NCI-H2029 (cell line): ENCODE measurements around the gene OPN3.
"Not testable (repeated sequence)": the region's sequence is repeated elsewhere in the genome, so short reads cannot be mapped to it uniquely, and the experiment has no call there.

Experiments used
- DNase-seq: peaks from one replicate; lab custom pipeline; 2025; lab: John Stamatoyannopoulos, UW

Gene OPN3

GRCh38 chr1:241640149-241640866, at the start of gene OPN3, which contains the start of gene CHML:
TSS of gene OPN3 (minus strand) at chr1:241640369. CDS start at chr1:241640254, 115 bp downstream.
TSS of gene CHML (minus strand) at chr1:241640369. CDS start at chr1:241635766, 4,603 bp downstream.
- peak; percentile 77 for DNase-seq

- DNase-seq, result no peak
Observed at GRCh38 chr1:241688940-241689368, 48.8 kb upstream of the OPN3 start.

- DNase-seq, result no peak
Observed at GRCh38 chr1:241684108-241684507, 43.9 kb upstream of the OPN3 start.

GRCh38 chr1:241682921-241683320, 42.8 kb upstream of the OPN3 start:
- DNase-seq, result no peak

GRCh38 chr1:241681861-241682448, 41.8 kb upstream of the OPN3 start:
- DNase-seq, result not testable (repeated sequence)

- no peak for DNase-seq
Observed at GRCh38 chr1:241679961-241680360, 39.8 kb upstream of the OPN3 start.

- no peak for DNase-seq
Observed at GRCh38 chr1:241679404-241679803, 39.2 kb upstream of the OPN3 start.

GRCh38 chr1:241678536-241678935, 38.4 kb upstream of the OPN3 start:
- DNase-seq, result no peak

- no peak for DNase-seq
Observed at GRCh38 chr1:241677201-241677600, 37.0 kb upstream of the OPN3 start.

- DNase-seq, result no peak
Observed at GRCh38 chr1:241675983-241676382, 35.8 kb upstream of the OPN3 start.

GRCh38 chr1:241674805-241675384, 34.7 kb upstream of the OPN3 start:
- DNase-seq, result no peak

- no peak for DNase-seq
Observed at GRCh38 chr1:241672301-241672700, 32.1 kb upstream of the OPN3 start.

GRCh38 chr1:241666419-241666818, 26.2 kb upstream of the OPN3 start:
- DNase-seq, result no peak

GRCh38 chr1:241660424-241660972, 20.3 kb upstream of the OPN3 start:
- no peak for DNase-seq

GRCh38 chr1:241659016-241659415, 18.8 kb upstream of the OPN3 start:
- DNase-seq, result not testable (repeated sequence)

- DNase-seq, result no peak
Observed at GRCh38 chr1:241658081-241658793, 18.1 kb upstream of the OPN3 start.

- no peak for DNase-seq
Observed at GRCh38 chr1:241654641-241655040, 14.5 kb upstream of the OPN3 start.

- no peak for DNase-seq
Observed at GRCh38 chr1:241654019-241654418, 13.8 kb upstream of the OPN3 start.

GRCh38 chr1:241652012-241652411, 11.8 kb upstream of the OPN3 start, which contains the start of gene WDR64:
TSS of gene WDR64 (plus strand) at chr1:241652281. CDS start at chr1:241652485, 204 bp downstream.
- DNase-seq, result no peak

GRCh38 chr1:241648159-241648558, 8.0 kb upstream of the OPN3 start:
- no peak for DNase-seq

GRCh38 chr1:241647658-241648057, 7.5 kb upstream of the OPN3 start:
- no peak for DNase-seq

GRCh38 chr1:241646201-241646600, 6.0 kb upstream of the OPN3 start:
- no peak for DNase-seq
